Astrocyte (in vitro differentiated cells and primary cell): ENCODE measurements around the gene ANO5. TPM values are rescaled to one million over a fixed set of nuclear protein-coding genes. Genes with fewer than 3 reads are reported as not detected.
"Not testable (repeated sequence)": the region's sequence is repeated elsewhere in the genome, so short reads cannot be mapped to it uniquely, and the experiment has no call there.

Source experiments
- DNase-seq: peaks from one replicate; pipeline ENCODE4 v3.0.0-alpha.2; 2010; ENCODE audit warnings: low read depth
- FAIRE-seq: peaks from 2 replicates; lab custom pipeline; 2011; peaks lifted over from hg19 to GRCh38; lab: Jason Lieb, UNC
- H2AFZ ChIP-seq: 2 replicates; pipeline ENCODE4 v1.6.0; 2012; ENCODE audit warnings: low read depth, low read length, inconsistent platforms
- H3K27ac ChIP-seq: 2 replicates; pipeline ENCODE4 v1.5.1; 2011; ENCODE audit warnings: low read depth, low read length, inconsistent platforms
- H3K27me3 ChIP-seq: 2 replicates; pipeline ENCODE4 v1.6.0; 2011; ENCODE audit warnings: low read length, inconsistent platforms; ENCODE audit not compliant: insufficient read depth
- H3K36me3 ChIP-seq: 2 replicates; pipeline ENCODE4 v1.5.1; 2011; ENCODE audit warnings: low read length, inconsistent platforms; ENCODE audit not compliant: insufficient read depth
- H3K4me1 ChIP-seq: 2 replicates; pipeline ENCODE4 v1.5.1; 2011; ENCODE audit warnings: low read length, inconsistent platforms; ENCODE audit not compliant: insufficient read depth
- H3K4me2 ChIP-seq: 2 replicates; pipeline ENCODE4 v1.6.0; 2012; ENCODE audit warnings: low read length, inconsistent platforms
- H3K4me3 ChIP-seq: 2 replicates; pipeline ENCODE4 v1.5.1; 2011; ENCODE audit warnings: low read depth, mild to moderate bottlenecking, low read length, inconsistent platforms; ENCODE audit not compliant: insufficient read depth
- H3K79me2 ChIP-seq: 2 replicates; pipeline ENCODE4 v1.6.0; 2012; ENCODE audit warnings: mild to moderate bottlenecking, low read length, inconsistent platforms; ENCODE audit not compliant: insufficient read depth
- H3K9ac ChIP-seq: 2 replicates; pipeline ENCODE4 v1.6.0; 2012; ENCODE audit warnings: mild to moderate bottlenecking, low read length, inconsistent platforms
- H3K9me3 ChIP-seq: 2 replicates; pipeline ENCODE4 v1.5.1; 2012; ENCODE audit warnings: low read depth, mild to moderate bottlenecking, low read length, inconsistent platforms; ENCODE audit not compliant: insufficient read depth
- H4K20me1 ChIP-seq: 2 replicates; pipeline ENCODE4 v1.6.0; 2012; ENCODE audit warnings: low read length, inconsistent platforms; ENCODE audit not compliant: insufficient read depth
- H3K27ac Mint-ChIP-seq: one replicate; pipeline ENCODE4 v1.8.0; 2021; ENCODE audit warnings: mild to moderate bottlenecking, mixed read lengths; ENCODE audit not compliant: unreplicated experiment
- H3K27me3 Mint-ChIP-seq: one replicate; pipeline ENCODE4 v1.8.0; 2021; ENCODE audit warnings: low read depth, mixed read lengths; ENCODE audit not compliant: unreplicated experiment
- H3K36me3 Mint-ChIP-seq: one replicate; pipeline ENCODE4 v1.8.0; 2021; ENCODE audit warnings: low read depth, mixed read lengths; ENCODE audit not compliant: unreplicated experiment
- H3K4me1 Mint-ChIP-seq: one replicate; pipeline ENCODE4 v1.8.0; 2021; ENCODE audit warnings: low read depth, mixed read lengths; ENCODE audit not compliant: unreplicated experiment
- H3K4me3 Mint-ChIP-seq: one replicate; pipeline ENCODE4 v1.8.0; 2021; ENCODE audit warnings: mild to moderate bottlenecking, moderate library complexity, mixed read lengths; ENCODE audit not compliant: unreplicated experiment
- H3K9me3 Mint-ChIP-seq: one replicate; pipeline ENCODE4 v1.8.0; 2021; ENCODE audit warnings: mild to moderate bottlenecking, mixed read lengths; ENCODE audit not compliant: unreplicated experiment
- EZH2 ChIP-seq: IDR thresholded peaks from 2 replicates; pipeline ENCODE4 v1.6.1; 2012; ENCODE audit warnings: mild to moderate bottlenecking, low read length, inconsistent platforms; ENCODE audit not compliant: insufficient read depth
- total RNA-seq: library from RNA; stranded (reverse); gene quantifications from 2 replicates; pipeline ENCODE4 v1.2.1, GENCODE V29; 2021
- TF ChIP-seq, protein P1 (sequence below): IDR thresholded peaks from 2 replicates; pipeline ENCODE4 v1.5.1; 2011; ENCODE audit warnings: low read depth, mild to moderate bottlenecking, inconsistent platforms, low read length, moderate library complexity; ENCODE audit not compliant: insufficient read depth

Gene ANO5
- total RNA-seq, 1 donor from 2014 or later: 2.5 TPM

DNA sequence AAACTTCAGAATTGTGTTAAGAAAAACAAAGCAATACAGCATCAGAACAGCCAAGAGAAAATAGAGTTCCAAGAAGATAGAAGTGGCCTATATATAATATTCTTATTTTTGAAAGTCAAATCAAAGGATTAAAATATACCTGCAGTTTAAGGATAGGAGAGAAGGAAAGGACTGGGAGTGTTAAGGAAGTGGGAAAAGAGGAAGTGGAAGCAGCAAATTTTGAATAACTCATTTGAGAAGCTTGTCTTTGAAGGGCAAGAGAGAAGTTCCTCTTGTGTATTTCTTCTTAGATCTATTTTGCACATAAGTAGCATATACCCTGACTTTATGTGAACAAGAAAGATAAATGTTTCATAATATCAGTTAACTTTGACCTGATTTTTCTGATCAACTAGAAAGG is 82.7 kb downstream of the ANO5 start:
- Histone ChIP-seq H3K4me2 (no peak overlapping the region), H3K9ac (no peak overlapping the region), H3K4me3 (no peak overlapping the region), H3K9me3 (no peaks in the 10 kb centered on the region), H3K27ac (no peak overlapping the region), H3K27me3 (no peaks in the 10 kb centered on the region), H3K4me1 (no peaks in the 10 kb centered on the region), H4K20me1 (no peaks in the 10 kb centered on the region), H2AFZ (no peak overlapping the region), H3K36me3 (no peaks in the 10 kb centered on the region), H3K79me2 (no peaks in the 10 kb centered on the region)
- Mint-ChIP-seq H3K36me3 (no peaks in the 10 kb centered on the region), H3K9me3 (no peaks in the 10 kb centered on the region), H3K27me3 (no peaks in the 10 kb centered on the region), H3K4me3 (no peak overlapping the region), H3K27ac (no peak overlapping the region), H3K4me1 (no peaks in the 10 kb centered on the region)
- no peak for DNase-seq
- no peak for TF ChIP-seq EZH2
- TF ChIP-seq, protein P1, sequence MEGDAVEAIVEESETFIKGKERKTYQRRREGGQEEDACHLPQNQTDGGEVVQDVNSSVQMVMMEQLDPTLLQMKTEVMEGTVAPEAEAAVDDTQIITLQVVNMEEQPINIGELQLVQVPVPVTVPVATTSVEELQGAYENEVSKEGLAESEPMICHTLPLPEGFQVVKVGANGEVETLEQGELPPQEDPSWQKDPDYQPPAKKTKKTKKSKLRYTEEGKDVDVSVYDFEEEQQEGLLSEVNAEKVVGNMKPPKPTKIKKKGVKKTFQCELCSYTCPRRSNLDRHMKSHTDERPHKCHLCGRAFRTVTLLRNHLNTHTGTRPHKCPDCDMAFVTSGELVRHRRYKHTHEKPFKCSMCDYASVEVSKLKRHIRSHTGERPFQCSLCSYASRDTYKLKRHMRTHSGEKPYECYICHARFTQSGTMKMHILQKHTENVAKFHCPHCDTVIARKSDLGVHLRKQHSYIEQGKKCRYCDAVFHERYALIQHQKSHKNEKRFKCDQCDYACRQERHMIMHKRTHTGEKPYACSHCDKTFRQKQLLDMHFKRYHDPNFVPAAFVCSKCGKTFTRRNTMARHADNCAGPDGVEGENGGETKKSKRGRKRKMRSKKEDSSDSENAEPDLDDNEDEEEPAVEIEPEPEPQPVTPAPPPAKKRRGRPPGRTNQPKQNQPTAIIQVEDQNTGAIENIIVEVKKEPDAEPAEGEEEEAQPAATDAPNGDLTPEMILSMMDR: no peak
- no peak for FAIRE-seq

DNA sequence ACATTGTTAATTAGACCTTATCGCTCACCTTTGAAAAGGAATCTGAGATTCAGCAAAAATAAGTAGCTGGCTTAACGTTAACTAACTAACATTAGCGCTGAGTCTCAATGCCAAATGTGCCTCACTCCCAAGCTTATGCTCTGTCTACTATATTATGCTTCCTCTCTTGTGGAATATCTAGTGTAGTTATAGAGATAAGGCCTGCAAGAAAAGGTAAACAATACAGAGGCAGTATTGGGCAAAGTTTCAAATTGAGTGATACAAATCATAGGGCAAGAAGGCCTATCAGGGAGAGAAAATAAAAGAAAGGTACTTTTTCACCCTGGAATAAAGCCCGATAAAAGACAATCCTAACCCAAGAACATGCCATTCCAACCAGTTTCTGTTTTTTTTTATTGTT is 83.7 kb downstream of the ANO5 start:
- H3K9me3 Mint-ChIP-seq: no peaks in the 10 kb centered on the region
- H3K27ac Mint-ChIP-seq: no peak overlapping the region
- no peak overlapping the region for H3K4me2 ChIP-seq
- H3K36me3 Mint-ChIP-seq: no peaks in the 10 kb centered on the region
- H3K4me3 ChIP-seq: no peak overlapping the region
- no peaks in the 10 kb centered on the region for H3K4me1 ChIP-seq
- no peaks in the 10 kb centered on the region for H3K27me3 ChIP-seq
- DNase-seq (no peak), FAIRE-seq (no peak)
- no peak overlapping the region for H2AFZ ChIP-seq
- no peaks in the 10 kb centered on the region for H3K79me2 ChIP-seq
- no peaks in the 10 kb centered on the region for H3K36me3 ChIP-seq
- H3K27ac ChIP-seq: no peak overlapping the region
- no peak overlapping the region for H3K9ac ChIP-seq
- no peaks in the 10 kb centered on the region for H3K4me1 Mint-ChIP-seq
- H3K9me3 ChIP-seq: no peaks in the 10 kb centered on the region
- H3K4me3 Mint-ChIP-seq: no peak overlapping the region
- H4K20me1 ChIP-seq: no peaks in the 10 kb centered on the region
- H3K27me3 Mint-ChIP-seq: no peaks in the 10 kb centered on the region
- TF ChIP-seq, protein P1: no peak
- TF ChIP-seq EZH2: no peak

DNA sequence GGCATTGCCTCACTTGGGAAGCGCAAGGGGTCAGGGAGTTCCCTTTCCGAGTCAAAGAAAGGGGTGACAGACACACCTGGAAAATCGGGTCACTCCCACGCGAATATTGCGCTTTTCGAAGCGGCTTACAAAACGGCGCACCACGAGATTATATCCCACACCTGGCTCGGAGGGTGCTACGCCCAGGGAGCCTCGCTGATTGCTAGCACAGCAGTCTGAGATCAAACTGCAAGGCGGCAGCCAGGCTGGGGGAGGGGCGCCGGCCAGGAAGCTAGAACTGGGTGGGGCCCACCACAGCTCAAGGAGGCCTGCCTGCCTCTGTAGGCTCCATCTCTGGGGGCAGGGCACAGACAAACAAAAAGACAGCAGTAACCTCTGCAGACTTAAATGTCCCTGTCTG is 92.1 kb downstream of the ANO5 start:
- not testable (repeated sequence) for H3K27ac Mint-ChIP-seq, H3K27me3 ChIP-seq, FAIRE-seq, H3K4me2 ChIP-seq, H3K79me2 ChIP-seq, DNase-seq, H3K9me3 Mint-ChIP-seq, H3K4me3 ChIP-seq, H3K4me3 Mint-ChIP-seq, H3K36me3 Mint-ChIP-seq, H3K36me3 ChIP-seq, H3K9ac ChIP-seq, H3K27me3 Mint-ChIP-seq, H2AFZ ChIP-seq, H3K4me1 Mint-ChIP-seq, H3K27ac ChIP-seq, H4K20me1 ChIP-seq, H3K4me1 ChIP-seq, H3K9me3 ChIP-seq
